Fibroblast of lung (primary cell): ENCODE measurements around the gene ATXN2. TPM values are rescaled to one million over a fixed set of nuclear protein-coding genes. Genes with fewer than 3 reads are reported as not detected.

Experiments used
- DNase-seq, 2 donors: peaks; one replicate each; pipeline versions ENCODE4 v3.0.0 to v3.0.0-alpha.2; 2010; ENCODE audit warnings: low read depth in 2 of 2
- H2AFZ ChIP-seq: 2 replicates; pipeline ENCODE4 v1.5.1; 2012; ENCODE audit warnings: low read length, control low read depth, inconsistent platforms
- H3K27ac ChIP-seq: 2 replicates; pipeline ENCODE4 v1.5.1; 2011; ENCODE audit warnings: low read length, control low read depth; ENCODE audit not compliant: insufficient read depth
- H3K27me3 ChIP-seq: 2 replicates; pipeline ENCODE4 v1.5.1; 2011; ENCODE audit warnings: mild to moderate bottlenecking, low read length; ENCODE audit not compliant: control insufficient read depth, insufficient read depth
- H3K36me3 ChIP-seq: 2 replicates; pipeline ENCODE4 v1.5.1; 2011; ENCODE audit warnings: low read length; ENCODE audit not compliant: control insufficient read depth, insufficient read depth
- H3K4me1 ChIP-seq: 2 replicates; pipeline ENCODE4 v1.5.1; 2011; ENCODE audit warnings: low read length; ENCODE audit not compliant: control insufficient read depth, insufficient read depth; ENCODE audit errors: extremely low read depth
- H3K4me2 ChIP-seq: 2 replicates; pipeline ENCODE4 v1.5.1; 2011; ENCODE audit warnings: low read length, control low read depth; ENCODE audit not compliant: insufficient read depth; ENCODE audit errors: extremely low read depth
- H3K4me3 ChIP-seq, 4 experiments: fragments of 200-600 bp in 1 of 4; sonication (generic) in 1 of 4; replicated peaks in 1 of 4; 2 replicates each; pipeline ENCODE4 v1.5.1; 2011 to 2016; ENCODE audit warnings: low read length in 4 of 4, low read depth in 3 of 4, mild to moderate bottlenecking in 3 of 4, control low read depth in 2 of 4, inconsistent platforms in 1 of 4, mixed read lengths in 1 of 4; ENCODE audit not compliant: insufficient read depth in 1 of 4; ENCODE audit errors: control extremely low read depth in 1 of 4
- H3K79me2 ChIP-seq: 2 replicates; pipeline ENCODE4 v1.5.1; 2012; ENCODE audit warnings: mild to moderate bottlenecking, low read length, inconsistent platforms; ENCODE audit not compliant: control insufficient read depth, insufficient read depth
- H3K9ac ChIP-seq: 2 replicates; pipeline ENCODE4 v1.5.1; 2011; ENCODE audit warnings: mild to moderate bottlenecking, low read length, control low read depth; ENCODE audit not compliant: insufficient read depth
- H3K9me3 ChIP-seq: 2 replicates; pipeline ENCODE4 v1.5.1; 2012; ENCODE audit warnings: low read depth, low read length; ENCODE audit not compliant: control insufficient read depth, insufficient read depth
- H4K20me1 ChIP-seq: 2 replicates; pipeline ENCODE4 v1.5.1; 2011; ENCODE audit warnings: low read length; ENCODE audit not compliant: control insufficient read depth, insufficient read depth; ENCODE audit errors: extremely low read depth
- EZH2 ChIP-seq: IDR thresholded peaks from 2 replicates; pipeline ENCODE4 v1.5.1; 2012; ENCODE audit warnings: low read length, control low read depth, mild to moderate bottlenecking; ENCODE audit errors: missing control alignments
- polyA plus RNA-seq, 2 donors: library from polyadenylated mRNA; depleted of rRNA in 1 of 2; stranded (reverse) in 1 of 2; unstranded in 1 of 2; fragments of >200 nt; gene quantifications; 2 replicates each; pipeline ENCODE4 v1.2.1, GENCODE V29; 2011 to 2012; ENCODE audit warnings: missing spikeins in 1 of 2
- total RNA-seq: library from RNA; depleted of rRNA; stranded (reverse); fragments of >200 nt; gene quantifications from 2 replicates; pipeline ENCODE4 v1.2.1, GENCODE V29; 2014
- TF ChIP-seq, protein P1 (sequence below), 2 donors: IDR thresholded peaks in 1 of 2; conservative IDR thresholded peaks in 1 of 2; 1 replicate in 1 of 2; 2 replicates in 1 of 2; pipeline ENCODE4 v1.5.1; 2011 to 2012; ENCODE audit warnings: low read length in 2 of 2, control low read depth in 1 of 2, inconsistent platforms in 1 of 2, low read depth in 1 of 2, mild to moderate bottlenecking in 1 of 2

ATXN2 gene
- total and polyA plus RNA-seq, 2 donors (not counting 1 experiment from before 2014, with no cell fraction given), result 25.9 to 31.2 TPM

DNA sequence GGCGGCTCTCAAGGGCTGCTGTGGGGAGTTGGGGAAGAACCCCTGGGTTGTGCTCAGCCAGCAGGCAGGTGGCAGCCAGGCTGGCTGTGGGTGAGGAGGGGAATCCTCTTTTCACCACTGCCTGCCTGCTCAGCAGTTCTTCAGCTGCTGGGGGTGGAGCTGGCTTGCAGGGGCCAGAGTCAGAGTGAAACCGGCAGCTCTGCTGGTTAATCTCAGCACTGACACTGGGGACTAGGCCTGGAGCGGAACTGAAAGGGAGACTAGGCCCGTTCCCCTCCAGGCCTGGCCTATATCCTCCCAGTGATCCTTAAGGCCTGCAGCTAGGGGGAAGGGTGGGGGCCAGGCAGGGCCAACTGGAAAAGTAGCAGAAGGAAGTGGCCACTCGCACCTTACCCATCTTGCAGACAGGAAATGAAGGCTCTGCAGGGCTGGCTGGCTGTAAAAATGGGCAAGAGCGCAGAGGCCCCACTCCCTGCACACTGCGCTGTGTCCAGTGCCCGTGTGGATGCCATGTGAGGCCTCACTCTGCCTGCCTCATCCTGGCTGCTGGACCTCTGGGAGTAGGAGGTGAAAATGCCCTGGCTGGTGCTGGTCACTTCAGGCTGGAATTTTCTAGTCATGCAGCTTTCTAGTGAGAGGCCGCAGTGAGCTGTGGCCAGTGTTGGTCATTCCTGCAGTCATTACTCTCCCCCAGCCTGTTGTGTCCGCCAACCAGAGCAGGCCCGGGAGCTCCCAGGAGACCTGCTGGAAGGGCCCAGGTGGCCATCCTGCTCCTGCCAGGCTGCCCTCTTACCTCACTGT lies 154.0 kb downstream of the ATXN2 start:
- Histone ChIP-seq H3K9ac (peak overlapping the region; percentile 10), H3K27ac (peak overlapping the region; percentile 59), H3K79me2 (peaks cover 65% of the 10 kb centered on the region), H3K4me3 (no peak overlapping the region), H3K36me3 (peaks cover 28% of the 10 kb centered on the region), H3K4me1 (peaks cover 21% of the 10 kb centered on the region), H3K4me2 (no peak overlapping the region), H4K20me1 (peaks cover 2% of the 10 kb centered on the region), H2AFZ (no peak overlapping the region), H3K27me3 (no peaks in the 10 kb centered on the region), H3K9me3 (no peaks in the 10 kb centered on the region)
- peak in 1 of 2 donors; percentile 21 for DNase-seq
- TF ChIP-seq EZH2, result no peak
- TF ChIP-seq, protein P1, sequence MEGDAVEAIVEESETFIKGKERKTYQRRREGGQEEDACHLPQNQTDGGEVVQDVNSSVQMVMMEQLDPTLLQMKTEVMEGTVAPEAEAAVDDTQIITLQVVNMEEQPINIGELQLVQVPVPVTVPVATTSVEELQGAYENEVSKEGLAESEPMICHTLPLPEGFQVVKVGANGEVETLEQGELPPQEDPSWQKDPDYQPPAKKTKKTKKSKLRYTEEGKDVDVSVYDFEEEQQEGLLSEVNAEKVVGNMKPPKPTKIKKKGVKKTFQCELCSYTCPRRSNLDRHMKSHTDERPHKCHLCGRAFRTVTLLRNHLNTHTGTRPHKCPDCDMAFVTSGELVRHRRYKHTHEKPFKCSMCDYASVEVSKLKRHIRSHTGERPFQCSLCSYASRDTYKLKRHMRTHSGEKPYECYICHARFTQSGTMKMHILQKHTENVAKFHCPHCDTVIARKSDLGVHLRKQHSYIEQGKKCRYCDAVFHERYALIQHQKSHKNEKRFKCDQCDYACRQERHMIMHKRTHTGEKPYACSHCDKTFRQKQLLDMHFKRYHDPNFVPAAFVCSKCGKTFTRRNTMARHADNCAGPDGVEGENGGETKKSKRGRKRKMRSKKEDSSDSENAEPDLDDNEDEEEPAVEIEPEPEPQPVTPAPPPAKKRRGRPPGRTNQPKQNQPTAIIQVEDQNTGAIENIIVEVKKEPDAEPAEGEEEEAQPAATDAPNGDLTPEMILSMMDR (conservative IDR thresholded peaks at IDR 0.05 in 1 of 2, IDR thresholded peaks at IDR 0.05 in 1 of 2; ENCODE audit: low read depth in 1 of 2, low read length in 2 of 2), result no peak

DNA sequence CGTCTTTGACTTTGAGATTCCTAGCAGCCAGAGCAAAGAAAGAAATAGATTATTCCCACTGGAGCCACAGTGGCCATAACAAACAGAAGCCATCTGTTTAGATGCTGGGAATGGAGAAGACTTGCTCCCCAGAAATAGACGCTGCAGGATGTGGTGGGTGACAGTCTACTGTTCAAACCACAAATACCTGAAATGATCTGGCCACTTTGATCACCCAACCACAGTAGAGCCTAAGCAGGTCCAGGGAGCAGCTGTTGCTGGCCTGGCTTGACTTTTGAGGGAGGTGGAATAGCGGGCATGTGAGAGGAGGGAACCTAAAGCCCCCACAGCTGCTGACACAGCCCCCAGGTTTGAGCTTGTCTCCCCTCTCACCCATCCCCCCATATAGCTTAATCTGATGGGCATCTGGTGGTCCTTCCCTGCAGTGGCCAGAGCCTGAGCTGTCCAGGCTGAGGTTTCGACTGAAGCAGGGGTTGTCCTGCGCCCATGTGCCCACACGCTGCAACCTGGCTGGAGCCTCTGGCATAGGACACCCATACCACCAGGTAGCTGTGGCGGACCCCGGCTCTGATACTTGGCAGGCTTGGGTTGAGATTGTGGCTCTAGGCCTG lies 154.7 kb downstream of the ATXN2 start:
- no peaks in the 10 kb centered on the region for H3K9me3 ChIP-seq
- H3K27me3 ChIP-seq, result no peaks in the 10 kb centered on the region
- peak overlapping the region; percentile 10 for H3K9ac ChIP-seq
- H3K79me2 ChIP-seq, result peaks cover 72% of the 10 kb centered on the region
- peak in 1 of 2 donors; percentile 69 for DNase-seq
- TF ChIP-seq EZH2, result no peak
- TF ChIP-seq, protein P1 (conservative IDR thresholded peaks at IDR 0.05 in 1 of 2, IDR thresholded peaks at IDR 0.05 in 1 of 2; ENCODE audit: low read depth in 1 of 2, low read length in 2 of 2), result no peak
- H3K4me1 ChIP-seq, result peaks cover 24% of the 10 kb centered on the region
- H3K36me3 ChIP-seq, result peaks cover 28% of the 10 kb centered on the region
- H4K20me1 ChIP-seq, result peaks cover 2% of the 10 kb centered on the region
- no peak overlapping the region for H3K4me2 ChIP-seq
- no peak overlapping the region for H2AFZ ChIP-seq
- H3K4me3 ChIP-seq, result no peak overlapping the region
- H3K27ac ChIP-seq, result peak overlapping the region; percentile 59

DNA sequence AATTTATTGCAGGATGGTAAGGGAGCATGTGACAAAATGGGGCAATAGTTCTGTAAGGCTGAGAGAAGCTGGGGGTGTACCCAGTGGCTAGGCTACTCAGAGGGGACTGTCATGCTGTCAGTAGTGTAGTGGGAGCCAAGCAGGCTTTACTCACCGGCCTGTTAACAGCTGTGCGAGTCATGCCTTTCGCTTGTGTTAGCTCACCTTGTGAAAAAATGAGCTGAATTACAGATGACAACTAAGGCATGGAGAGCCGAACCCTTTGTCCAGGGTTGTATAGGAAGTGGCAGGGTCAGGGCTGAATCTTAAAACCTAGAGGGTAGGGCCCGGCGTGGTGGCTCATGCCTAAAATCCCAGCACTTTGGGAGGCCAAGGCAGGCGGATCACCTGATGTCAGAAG lies 155.5 kb downstream of the ATXN2 start:
- peaks cover 78% of the 10 kb centered on the region for H3K79me2 ChIP-seq
- peak overlapping the region; percentile 49 for H3K27ac ChIP-seq
- H3K4me2 ChIP-seq, result no peak overlapping the region
- no peaks in the 10 kb centered on the region for H3K27me3 ChIP-seq
- H3K36me3 ChIP-seq, result peaks cover 28% of the 10 kb centered on the region
- H3K9ac ChIP-seq, result no peak overlapping the region
- H2AFZ ChIP-seq, result no peak overlapping the region
- TF ChIP-seq, protein P1 (conservative IDR thresholded peaks at IDR 0.05 in 1 of 2, IDR thresholded peaks at IDR 0.05 in 1 of 2; ENCODE audit: low read depth in 1 of 2, low read length in 2 of 2), result no peak
- TF ChIP-seq EZH2, result no peak
- peak in 1 of 2 donors; percentile 55 for DNase-seq
- H3K4me1 ChIP-seq, result peaks cover 26% of the 10 kb centered on the region
- H3K9me3 ChIP-seq, result no peaks in the 10 kb centered on the region
- H4K20me1 ChIP-seq, result peaks cover 2% of the 10 kb centered on the region
- no peak overlapping the region for H3K4me3 ChIP-seq
